SK-N-SH treated with all-trans-retinoic acid at 6 μM for 48 hours (cell line): ENCODE measurements around the gene MAD2L2.

Experiments
- ARNTL ChIP-seq: fragments of 450-650 bp; formaldehyde crosslinking; IDR thresholded peaks from 2 replicates; pipeline ENCODE4 v1.5.0; 2020; ENCODE audit warnings: low read depth, mild to moderate bottlenecking, moderate library complexity, borderline replicate concordance
- CSDC2 ChIP-seq: fragments of 250-450 bp; sonication (Bioruptor Pico); IDR thresholded peaks from 2 replicates; pipeline ENCODE4 v1.5.0; 2020; ENCODE audit warnings: mild to moderate bottlenecking, moderate library complexity
- CSRNP3 ChIP-seq: fragments of 250-450 bp; sonication (Bioruptor Pico); IDR thresholded peaks from 2 replicates; pipeline ENCODE4 v1.5.1; 2021; ENCODE audit warnings: mild to moderate bottlenecking, moderate library complexity
- OSR1 ChIP-seq: fragments of 250-450 bp; sonication (Bioruptor Pico); IDR thresholded peaks from 2 replicates; pipeline ENCODE4 v1.8.0; 2022; ENCODE audit warnings: moderate library complexity, mild to moderate bottlenecking, inconsistent platforms
- ZNF8 ChIP-seq: fragments of 450-650 bp; formaldehyde crosslinking; IDR thresholded peaks from 2 replicates; pipeline ENCODE4 v1.5.0; 2020; ENCODE audit warnings: mild to moderate bottlenecking, moderate library complexity

- no peak for TF ChIP-seq ZNF8 (CRISPR knock-in tag)
- no peak for TF ChIP-seq ARNTL (CRISPR knock-in tag)
- TF ChIP-seq CSRNP3 (CRISPR knock-in tag) = no peak
- TF ChIP-seq CSDC2 = no peak
- no peak for TF ChIP-seq OSR1 (CRISPR knock-in tag)
These were observed 25.8 kb downstream of the MAD2L2 start for GRCh38 chr1:11654939-11655808.
